ENCODE data around the gene HDAC11.

The HDAC11 gene

DNA sequence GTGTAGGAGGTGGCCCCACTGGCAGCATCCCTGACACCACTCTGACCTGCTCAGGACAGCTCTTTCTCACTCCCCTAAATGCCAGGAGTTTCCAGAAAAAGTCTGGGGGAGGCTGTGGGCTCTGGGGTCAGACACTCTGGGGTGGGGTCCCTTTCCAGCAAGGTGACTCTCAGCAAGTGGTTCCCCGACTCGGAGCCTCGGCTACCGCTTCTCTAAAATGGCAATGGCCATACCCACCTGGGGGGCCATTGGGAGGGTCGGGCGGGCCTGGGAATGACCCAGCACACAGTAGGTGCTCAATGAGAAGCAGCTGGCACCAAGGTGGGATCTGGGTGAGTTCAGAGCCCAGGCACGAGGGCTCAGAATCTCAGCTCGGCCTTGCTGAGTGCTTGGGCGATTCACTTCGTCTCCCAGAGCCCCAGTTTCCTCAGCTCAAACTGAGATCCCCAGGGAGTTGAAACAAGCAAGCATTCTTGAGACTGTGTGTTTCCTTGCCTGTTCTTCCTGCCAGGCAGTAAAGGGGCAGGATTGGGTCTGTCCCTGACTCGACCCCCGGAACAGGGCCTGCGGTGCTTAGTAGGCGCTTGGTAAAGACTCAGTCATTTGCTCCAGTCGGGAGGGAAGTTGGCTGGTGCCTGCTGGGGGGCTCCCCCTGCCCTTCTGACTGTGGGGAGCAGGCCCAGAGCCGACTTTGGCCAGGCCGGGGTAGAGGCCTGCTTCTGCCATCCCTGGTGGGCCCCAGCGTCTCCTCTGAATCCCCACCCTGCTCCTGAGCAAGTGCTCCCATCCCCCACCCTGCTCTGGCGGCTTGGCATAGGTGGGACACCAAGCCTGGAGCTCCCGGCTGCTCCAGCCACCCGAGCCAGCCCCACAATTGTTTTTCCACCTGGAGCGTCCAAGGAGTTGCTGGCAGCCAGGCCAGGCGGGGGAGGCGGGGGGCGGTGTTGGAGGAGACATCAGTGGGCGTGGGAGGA lies 36.0 kb downstream of the HDAC11 start:
- TF ChIP-seq, protein P1, sequence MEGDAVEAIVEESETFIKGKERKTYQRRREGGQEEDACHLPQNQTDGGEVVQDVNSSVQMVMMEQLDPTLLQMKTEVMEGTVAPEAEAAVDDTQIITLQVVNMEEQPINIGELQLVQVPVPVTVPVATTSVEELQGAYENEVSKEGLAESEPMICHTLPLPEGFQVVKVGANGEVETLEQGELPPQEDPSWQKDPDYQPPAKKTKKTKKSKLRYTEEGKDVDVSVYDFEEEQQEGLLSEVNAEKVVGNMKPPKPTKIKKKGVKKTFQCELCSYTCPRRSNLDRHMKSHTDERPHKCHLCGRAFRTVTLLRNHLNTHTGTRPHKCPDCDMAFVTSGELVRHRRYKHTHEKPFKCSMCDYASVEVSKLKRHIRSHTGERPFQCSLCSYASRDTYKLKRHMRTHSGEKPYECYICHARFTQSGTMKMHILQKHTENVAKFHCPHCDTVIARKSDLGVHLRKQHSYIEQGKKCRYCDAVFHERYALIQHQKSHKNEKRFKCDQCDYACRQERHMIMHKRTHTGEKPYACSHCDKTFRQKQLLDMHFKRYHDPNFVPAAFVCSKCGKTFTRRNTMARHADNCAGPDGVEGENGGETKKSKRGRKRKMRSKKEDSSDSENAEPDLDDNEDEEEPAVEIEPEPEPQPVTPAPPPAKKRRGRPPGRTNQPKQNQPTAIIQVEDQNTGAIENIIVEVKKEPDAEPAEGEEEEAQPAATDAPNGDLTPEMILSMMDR (IDR thresholded peaks at IDR 0.05; ENCODE audit: low read depth, low read length, missing control alignments), result no peak

DNA sequence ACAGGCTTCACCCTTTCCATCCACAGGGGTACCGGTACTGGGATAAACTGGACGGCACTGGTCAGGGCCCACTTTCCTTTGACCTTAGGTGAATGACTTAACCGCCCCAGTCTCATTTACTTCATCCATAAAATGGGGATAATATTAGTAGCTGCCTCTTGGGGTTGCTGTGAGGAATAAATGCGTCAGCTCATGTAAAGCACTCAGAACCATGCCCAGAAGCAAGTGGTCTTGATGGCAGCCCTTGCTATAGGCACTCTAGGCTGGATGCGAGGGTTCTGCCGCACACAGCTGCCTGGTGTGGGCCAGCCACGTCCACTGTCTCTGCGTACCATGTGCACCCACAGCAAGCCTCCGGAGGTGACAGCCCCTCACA lies 36.6 kb downstream of the HDAC11 start:
- DNase-seq, result no peak
- in situ Hi-C loops (cut with HindIII; ENCODE audit: low pct_ligation_motif_present, low sequenced_read_pairs), result loop anchor here (25.0 kb wide), 1 partner anchor 121 kb away; no protein-coding TSS in a partner anchor
- Histone ChIP-seq H3K27ac (no peak overlapping the region), H3K36me3 (replicated peaks) (no peaks in the 10 kb centered on the region), H3K4me3 (ENCODE audit: low read depth, low read length) (no peak overlapping the region), H3K27me3 (replicated peaks) (no peaks in the 10 kb centered on the region)
- TF ChIP-seq, protein P1 (IDR thresholded peaks at IDR 0.05; ENCODE audit: low read depth, low read length, missing control alignments), result no peak

More for the DNA sequence above, 36.0 kb downstream of the HDAC11 start:
- DNase-seq, result no peak
- Histone ChIP-seq H3K27ac (no peak overlapping the region), H3K4me3 (ENCODE audit: low read depth, low read length) (no peak overlapping the region), H3K27me3 (replicated peaks) (no peaks in the 10 kb centered on the region), H3K36me3 (replicated peaks) (no peaks in the 10 kb centered on the region)
- in situ Hi-C loops (cut with HindIII; ENCODE audit: low pct_ligation_motif_present, low sequenced_read_pairs), result loop anchor here (25.0 kb wide), 1 partner anchor 121 kb away; no protein-coding TSS in a partner anchor

DNA sequence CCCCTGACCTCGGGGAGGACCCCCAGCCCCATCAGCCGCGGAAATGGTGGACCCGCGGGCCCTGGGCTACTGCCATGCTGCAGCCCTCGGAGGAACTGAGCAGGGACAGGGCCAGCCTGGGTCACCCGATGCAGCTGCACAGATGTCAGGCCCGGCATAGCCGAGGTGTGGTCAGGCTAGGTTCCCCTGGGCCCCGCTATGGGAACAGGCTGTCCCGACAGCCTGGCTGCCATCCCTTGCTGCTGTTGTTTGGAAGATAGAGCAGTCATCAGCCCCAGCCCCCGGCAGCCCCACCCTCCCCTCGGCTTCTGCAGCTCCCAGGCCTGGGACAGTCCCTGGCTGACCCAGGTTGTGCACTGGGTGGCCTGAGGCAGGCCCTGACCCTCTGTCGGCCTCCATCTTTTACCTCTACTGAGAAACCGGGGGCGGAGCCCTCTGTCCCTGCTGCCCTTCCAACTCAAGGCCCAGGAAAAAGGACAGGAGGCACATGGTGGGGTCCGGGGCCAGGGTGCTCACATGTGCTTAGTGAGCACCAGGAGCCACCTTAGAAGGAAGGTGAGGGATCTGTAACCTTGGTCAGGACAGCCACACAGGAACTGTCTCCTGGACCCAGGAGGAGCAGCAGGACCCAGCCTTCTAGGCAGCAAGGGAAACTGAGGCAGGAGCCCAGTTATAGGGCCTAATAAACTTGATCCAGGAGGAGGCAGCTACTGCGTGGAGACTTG lies 37.3 kb downstream of the HDAC11 start:
- Histone ChIP-seq H3K27ac (no peak overlapping the region), H3K4me3 (ENCODE audit: low read depth, low read length) (no peak overlapping the region), H3K36me3 (replicated peaks) (no peaks in the 10 kb centered on the region), H3K27me3 (replicated peaks) (no peaks in the 10 kb centered on the region)
- in situ Hi-C loops (cut with HindIII; ENCODE audit: low pct_ligation_motif_present, low sequenced_read_pairs), result loop anchor here (25.0 kb wide), 1 partner anchor 120 kb away; no protein-coding TSS in a partner anchor
- TF ChIP-seq, protein P1 (IDR thresholded peaks at IDR 0.05; ENCODE audit: low read depth, low read length, missing control alignments), result no peak
- DNase-seq, result no peak

DNA sequence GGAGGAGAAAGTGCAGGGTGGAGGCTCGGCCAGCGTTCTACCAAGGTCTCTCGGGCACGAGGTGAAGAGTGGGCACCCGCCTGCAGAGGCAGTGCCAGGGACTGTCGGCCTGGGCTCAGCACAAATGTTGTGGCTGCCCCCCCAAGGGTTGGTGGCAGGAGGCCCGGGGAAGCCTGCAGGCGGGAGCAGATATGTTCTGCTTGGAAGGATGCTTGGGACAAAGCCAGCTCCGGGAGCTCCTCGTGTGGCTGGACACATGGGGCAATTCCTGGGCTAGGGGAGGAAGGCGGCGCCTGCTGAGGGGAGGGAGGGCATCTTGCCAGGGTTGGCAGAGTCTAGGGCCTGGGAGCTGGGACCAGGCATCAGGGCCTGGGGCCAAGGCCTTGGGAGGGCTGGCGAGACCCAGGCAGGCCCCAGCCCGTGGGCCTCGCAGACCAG lies 38.4 kb downstream of the HDAC11 start:
- Histone ChIP-seq H3K27me3 (replicated peaks) (no peaks in the 10 kb centered on the region), H3K27ac (no peak overlapping the region), H3K36me3 (replicated peaks) (no peaks in the 10 kb centered on the region), H3K4me3 (ENCODE audit: low read depth, low read length) (no peak overlapping the region)
- DNase-seq, result no peak
- in situ Hi-C loops (cut with HindIII; ENCODE audit: low pct_ligation_motif_present, low sequenced_read_pairs), result loop anchor here (25.0 kb wide), 1 partner anchor 119 kb away; no protein-coding TSS in a partner anchor
- TF ChIP-seq, protein P1 (IDR thresholded peaks at IDR 0.05; ENCODE audit: low read depth, low read length, missing control alignments), result no peak

DNA sequence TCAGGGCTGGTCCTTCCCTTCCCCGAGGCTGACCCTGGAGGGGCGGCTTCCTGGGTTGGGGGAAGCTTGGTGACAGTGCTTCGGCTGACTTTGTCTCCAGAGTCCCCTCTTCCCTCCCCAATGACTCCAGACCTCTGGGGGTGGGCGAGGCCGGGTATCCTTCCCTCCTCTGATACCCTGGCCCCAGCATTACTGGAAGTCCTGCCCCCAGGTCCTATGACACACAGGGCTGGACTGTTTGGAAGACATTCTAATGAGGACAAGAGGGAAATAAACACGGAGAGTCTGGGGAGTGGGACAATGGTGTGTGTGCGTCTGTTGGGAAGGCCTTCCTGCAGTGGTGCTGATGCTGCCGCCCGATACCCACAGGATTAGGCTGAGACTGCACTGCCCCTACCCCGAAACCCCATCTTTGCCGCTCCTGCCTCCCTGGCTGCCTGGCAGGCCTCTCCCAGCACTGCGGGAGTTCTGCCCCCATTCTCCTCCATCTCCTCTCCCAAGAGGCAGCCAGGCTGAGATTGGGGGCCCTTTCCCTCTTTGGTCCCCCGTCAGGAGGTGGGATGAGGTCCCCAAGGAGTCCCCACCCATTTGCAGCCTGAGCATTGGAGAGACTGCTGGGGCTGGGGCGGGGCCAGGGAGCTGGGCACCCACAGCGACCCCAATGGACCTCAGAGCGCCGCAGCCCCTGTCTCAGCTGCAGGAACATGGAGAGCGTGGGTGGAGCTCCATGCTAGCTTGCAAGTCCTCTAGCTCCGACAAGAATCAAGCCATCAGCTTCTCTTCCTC lies 39.1 kb downstream of the HDAC11 start:
- Histone ChIP-seq H3K4me3 (ENCODE audit: low read depth, low read length) (no peak overlapping the region), H3K27me3 (replicated peaks) (no peaks in the 10 kb centered on the region)
- no peak for DNase-seq

More for the DNA sequence above, 39.1 kb downstream of the HDAC11 start:
- in situ Hi-C loops (cut with HindIII; ENCODE audit: low pct_ligation_motif_present, low sequenced_read_pairs), result loop anchor here (25.0 kb wide), 1 partner anchor 118 kb away; no protein-coding TSS in a partner anchor
- H3K27ac ChIP-seq, result no peak overlapping the region
- H3K36me3 ChIP-seq (replicated peaks), result no peaks in the 10 kb centered on the region
- TF ChIP-seq, protein P1 (IDR thresholded peaks at IDR 0.05; ENCODE audit: low read depth, low read length, missing control alignments), result no peak

Data from brain microvascular endothelial cell (primary cell).